Aortic smooth muscle cell (primary cell): ENCODE results near the gene GIT2. TPM values are rescaled to one million over a fixed set of nuclear protein-coding genes. Genes with fewer than 3 reads are reported as not detected.

Experiments used
- total RNA-seq: library from RNA; depleted of rRNA; stranded (reverse); fragments of >200 nt; gene quantifications from 2 replicates; pipeline ENCODE4 v1.2.3, GENCODE V29; 2014

The GIT2 gene, protein sequence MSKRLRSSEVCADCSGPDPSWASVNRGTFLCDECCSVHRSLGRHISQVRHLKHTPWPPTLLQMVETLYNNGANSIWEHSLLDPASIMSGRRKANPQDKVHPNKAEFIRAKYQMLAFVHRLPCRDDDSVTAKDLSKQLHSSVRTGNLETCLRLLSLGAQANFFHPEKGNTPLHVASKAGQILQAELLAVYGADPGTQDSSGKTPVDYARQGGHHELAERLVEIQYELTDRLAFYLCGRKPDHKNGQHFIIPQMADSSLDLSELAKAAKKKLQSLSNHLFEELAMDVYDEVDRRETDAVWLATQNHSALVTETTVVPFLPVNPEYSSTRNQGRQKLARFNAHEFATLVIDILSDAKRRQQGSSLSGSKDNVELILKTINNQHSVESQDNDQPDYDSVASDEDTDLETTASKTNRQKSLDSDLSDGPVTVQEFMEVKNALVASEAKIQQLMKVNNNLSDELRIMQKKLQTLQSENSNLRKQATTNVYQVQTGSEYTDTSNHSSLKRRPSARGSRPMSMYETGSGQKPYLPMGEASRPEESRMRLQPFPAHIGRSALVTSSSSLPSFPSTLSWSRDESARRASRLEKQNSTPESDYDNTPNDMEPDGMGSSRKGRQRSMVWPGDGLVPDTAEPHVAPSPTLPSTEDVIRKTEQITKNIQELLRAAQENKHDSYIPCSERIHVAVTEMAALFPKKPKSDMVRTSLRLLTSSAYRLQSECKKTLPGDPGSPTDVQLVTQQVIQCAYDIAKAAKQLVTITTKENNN
- total RNA-seq: 46.1 and 51.8 TPM in 2 replicates

GRCh38 chr12:109995686-109996482 lies at the start of gene GIT2:
TSS of gene GIT2 (minus strand) at chr12:109996368. CDS start at chr12:109996224, 144 bp downstream.

DNA sequence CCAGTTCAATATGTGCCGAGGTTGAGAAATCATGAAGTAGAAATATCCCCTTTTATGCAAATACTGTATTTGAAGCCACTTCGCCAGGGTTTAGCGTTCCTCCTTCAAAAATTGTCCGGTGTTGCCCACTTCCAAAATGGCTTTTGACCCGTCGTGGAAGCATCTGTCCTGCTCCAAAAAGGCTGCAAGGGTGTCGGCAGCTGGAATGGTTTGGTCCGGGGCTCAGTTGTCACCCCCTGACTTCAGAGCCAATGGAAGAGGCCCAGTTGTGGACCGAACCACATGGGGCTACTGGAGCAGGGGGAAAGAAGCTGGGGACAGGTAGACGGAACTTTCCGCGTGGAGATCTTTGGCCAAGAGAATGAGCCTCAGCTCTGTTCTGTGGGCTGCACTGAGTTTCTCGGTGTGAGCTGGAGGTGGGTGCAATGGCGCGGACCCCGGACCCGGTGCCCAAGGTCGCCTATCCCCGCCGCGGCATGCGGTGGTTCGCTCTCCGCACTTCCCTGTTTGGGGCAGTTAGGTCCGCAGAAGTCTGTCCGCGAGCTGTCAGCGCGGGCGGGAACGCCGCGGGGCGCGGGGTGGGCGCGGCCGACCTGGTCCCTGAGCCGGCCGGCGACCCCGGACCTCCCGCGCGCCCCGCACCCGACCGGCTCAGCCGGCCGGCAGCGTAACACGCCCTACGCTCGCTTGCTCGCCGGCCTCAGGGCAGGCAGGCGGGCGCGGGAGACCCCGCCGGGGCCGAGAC lies 2.9 kb upstream of the GIT2 start, which contains the start of gene ANKRD13A:
Gene ANKRD13A (plus strand): TSS at position 527 of the 745 bp plus-strand sequence. CDS start 259 bp downstream, outside the sequence.

GRCh38 chr12:109899783-109900751 lies 96.1 kb downstream of the GIT2 start, which contains the start of gene TCHP:
TSS of gene TCHP (plus strand) at chr12:109900274. CDS start at chr12:109903027, 2,753 bp downstream.

GRCh38 chr12:109880043-109880931 lies 115.9 kb downstream of the GIT2 start, which contains the start of gene GLTP:
TSS of gene GLTP (minus strand) at chr12:109880541. CDS start at chr12:109880374, 167 bp downstream.

Other genes starting within 250 kb of the GIT2 start
- gene TRPV4, start 163.0 kb downstream of the GIT2 start, total RNA-seq: 0.19 and 0.53 TPM in 2 replicates
- gene GLTP, start 115.8 kb downstream of the GIT2 start, total RNA-seq: 57.2 and 58.8 TPM in 2 replicates
- 9.5 and 14.5 TPM in 2 replicates for gene TCHP, start 96.1 kb downstream of the GIT2 start, total RNA-seq
- gene ANKRD13A, start 3.1 kb upstream of the GIT2 start, total RNA-seq: 47.8 and 55.6 TPM in 2 replicates
- 7.4 and 10.6 TPM in 2 replicates for gene C12orf76, start 52.2 kb upstream of the GIT2 start, total RNA-seq
- 19.1 and 21.1 TPM in 2 replicates for gene IFT81, start 128.0 kb upstream of the GIT2 start, total RNA-seq